ENCODE measurements around the gene PDGFRA. TPM values are rescaled to one million over a fixed set of nuclear protein-coding genes. Genes with fewer than 3 reads are reported as not detected.

Gene PDGFRA
- polyA plus RNA-seq, 4 donors: 0.67 to 73.7 (median 7.7) TPM

DNA sequence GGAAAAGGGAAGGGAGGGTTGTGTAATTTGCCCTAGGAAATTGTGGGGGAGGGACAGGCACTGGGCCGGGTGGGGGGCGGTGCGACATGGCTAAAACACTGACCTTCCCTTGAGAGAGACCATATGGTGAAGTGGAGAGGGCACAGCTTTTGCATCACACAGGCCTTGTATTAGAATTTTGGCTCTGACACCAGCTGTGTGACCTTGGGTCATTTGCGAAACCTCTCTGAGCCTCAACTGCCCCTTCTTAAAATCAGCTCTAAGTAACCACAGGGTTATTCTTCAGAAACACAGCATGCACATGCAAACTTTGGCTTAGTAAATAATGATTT, 25.8 kb downstream of the PDGFRA start:
- no peak for DNase-seq
- H3K27ac ChIP-seq (ENCODE audit: low read depth in 1 of 3, low read length in 2 of 3): no peak overlapping the region
- WGBS, 3 donors: 80 to 91% (median 89%) methylated on average over 4 of the region's 4 CpGs
- H3K27me3 ChIP-seq (ENCODE audit: control insufficient read depth in 3 of 3, insufficient read depth in 3 of 3, low read length in 3 of 3): no peaks in the 10 kb centered on the region
- no peaks in the 10 kb centered on the region for H3K9me3 ChIP-seq (ENCODE audit: control insufficient read depth in 2 of 2, insufficient read depth in 1 of 2, low read depth in 1 of 2, low read length in 1 of 2)
- peaks cover 0 to 3% (median 0%) of the 10 kb centered on the region in 3 donors for H3K36me3 ChIP-seq (ENCODE audit: control insufficient read depth in 3 of 3, insufficient read depth in 2 of 3, low read depth in 1 of 3, low read length in 3 of 3)
- H3K4me3 ChIP-seq (ENCODE audit: low read depth in 1 of 3, low read length in 3 of 3): no peak overlapping the region
- no peaks in the 10 kb centered on the region for H3K4me1 ChIP-seq (ENCODE audit: control insufficient read depth in 3 of 3, insufficient read depth in 2 of 3, low read depth in 1 of 3, low read length in 2 of 3)
- no peak for FAIRE-seq

DNA sequence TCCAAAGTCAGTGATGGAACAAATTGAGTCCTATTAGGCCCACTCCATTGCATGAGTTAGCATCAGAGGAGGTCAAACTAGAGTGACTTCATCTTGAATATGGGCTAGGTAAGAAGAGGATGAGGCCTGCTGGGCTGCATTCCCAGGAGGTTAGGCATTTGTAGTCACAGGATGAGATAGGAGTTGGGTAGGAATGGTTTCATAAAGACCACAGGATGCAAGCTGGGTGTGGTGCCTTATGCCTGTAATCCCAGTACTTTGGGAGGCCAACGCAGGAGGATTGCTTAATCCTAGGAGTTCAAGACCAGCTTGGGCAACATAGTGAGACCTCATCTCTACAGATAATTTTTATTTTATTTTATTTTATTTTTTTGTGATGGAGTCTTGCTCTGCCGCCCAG, 26.8 kb downstream of the PDGFRA start:
- DNase-seq: no peak
- FAIRE-seq: no peak
- H3K36me3 ChIP-seq (ENCODE audit: control insufficient read depth in 3 of 3, insufficient read depth in 2 of 3, low read depth in 1 of 3, low read length in 3 of 3): peaks cover 0 to 3% (median 0%) of the 10 kb centered on the region in 3 donors
- H3K9me3 ChIP-seq (ENCODE audit: control insufficient read depth in 2 of 2, insufficient read depth in 1 of 2, low read depth in 1 of 2, low read length in 1 of 2): no peaks in the 10 kb centered on the region
- no peak overlapping the region for H3K27ac ChIP-seq (ENCODE audit: low read depth in 1 of 3, low read length in 2 of 3)
- H3K4me3 ChIP-seq (ENCODE audit: low read depth in 1 of 3, low read length in 3 of 3): no peak overlapping the region
- WGBS, 3 donors: 81 to 86% (median 82%) methylated on average over 2 of the region's 2 CpGs
- no peaks in the 10 kb centered on the region for H3K4me1 ChIP-seq (ENCODE audit: control insufficient read depth in 3 of 3, insufficient read depth in 2 of 3, low read depth in 1 of 3, low read length in 2 of 3)
- H3K27me3 ChIP-seq (ENCODE audit: control insufficient read depth in 3 of 3, insufficient read depth in 3 of 3, low read length in 3 of 3): no peaks in the 10 kb centered on the region

DNA sequence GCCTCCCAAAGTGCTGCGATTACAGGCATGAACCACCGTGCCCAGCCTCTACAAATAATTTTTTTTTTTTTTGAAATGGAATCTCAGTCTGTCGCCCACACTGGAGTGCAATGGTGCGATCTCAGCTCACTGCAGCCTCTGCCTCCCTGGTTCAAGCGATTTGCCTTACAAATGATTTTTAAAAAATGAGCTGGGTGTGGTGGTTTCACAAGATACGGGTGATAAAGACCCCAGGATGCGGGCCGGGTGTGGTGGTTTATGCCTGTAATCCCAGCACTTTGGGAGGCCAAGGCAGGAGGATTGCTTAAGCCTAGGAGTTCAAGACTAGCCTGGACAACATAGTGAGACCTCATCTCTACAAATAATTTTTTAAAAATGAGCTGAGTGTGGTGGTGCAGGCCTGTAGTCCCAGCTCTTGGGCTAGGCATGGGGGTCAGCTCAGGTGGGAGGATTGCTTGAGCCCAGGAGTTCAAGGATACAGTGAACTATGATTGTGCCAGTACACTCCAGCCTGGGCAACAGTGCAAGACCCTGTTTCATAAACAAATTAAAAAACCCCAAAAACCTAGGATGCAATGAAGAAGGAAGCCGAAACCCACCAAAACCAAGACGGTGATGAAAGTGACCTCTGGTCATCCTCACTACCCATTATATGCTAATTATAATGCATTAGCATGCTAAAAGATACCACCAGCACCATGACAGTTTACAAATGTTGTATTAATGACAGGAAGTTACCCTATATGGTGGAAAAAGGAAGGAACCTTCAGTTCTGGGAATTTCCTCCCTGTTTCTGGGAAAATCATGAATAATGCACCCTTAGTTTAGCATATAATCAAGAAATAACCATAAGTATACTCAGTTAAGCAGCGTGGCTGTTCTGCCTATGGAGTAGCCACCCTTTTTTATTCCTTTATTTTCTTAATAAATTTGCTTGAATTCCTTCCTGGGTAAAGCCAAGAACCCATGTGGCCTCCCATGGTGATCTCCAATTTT, 27.7 kb downstream of the PDGFRA start:
- FAIRE-seq (no peak), DNase-seq (no peak)
- no peak overlapping the region for H3K27ac ChIP-seq (ENCODE audit: low read depth in 1 of 3, low read length in 2 of 3)
- H3K9me3 ChIP-seq (ENCODE audit: control insufficient read depth in 2 of 2, insufficient read depth in 1 of 2, low read depth in 1 of 2, low read length in 1 of 2): no peaks in the 10 kb centered on the region
- no peaks in the 10 kb centered on the region for H3K4me1 ChIP-seq (ENCODE audit: control insufficient read depth in 3 of 3, insufficient read depth in 2 of 3, low read depth in 1 of 3, low read length in 2 of 3)
- H3K27me3 ChIP-seq (ENCODE audit: control insufficient read depth in 3 of 3, insufficient read depth in 3 of 3, low read length in 3 of 3): no peaks in the 10 kb centered on the region
- WGBS, 3 donors: 83 to 87% (median 86%) methylated on average over 11 of the region's 11 CpGs
- peaks cover 0 to 5% (median 0%) of the 10 kb centered on the region in 3 donors for H3K36me3 ChIP-seq (ENCODE audit: control insufficient read depth in 3 of 3, insufficient read depth in 2 of 3, low read depth in 1 of 3, low read length in 3 of 3)
- H3K4me3 ChIP-seq (ENCODE audit: low read depth in 1 of 3, low read length in 3 of 3): no peak overlapping the region

DNA sequence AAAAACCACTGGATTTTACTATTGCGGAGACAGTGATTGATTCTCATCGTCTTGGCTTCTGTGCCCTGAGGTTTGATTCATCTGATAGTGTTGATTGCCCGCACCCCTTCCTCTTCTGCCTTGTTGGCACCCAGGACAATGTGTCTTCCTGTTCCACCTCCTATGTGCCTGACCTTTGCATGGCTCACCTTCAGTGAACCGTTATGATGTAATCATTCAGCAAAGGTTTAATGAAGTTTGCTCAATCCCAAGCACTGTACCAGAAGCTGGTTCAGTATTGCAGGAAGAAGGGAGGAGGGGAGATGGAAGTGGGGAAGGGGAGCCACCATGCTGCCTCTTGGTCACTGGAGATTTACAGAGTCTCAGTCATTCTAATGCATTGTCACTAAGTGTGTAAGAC, 36.3 kb downstream of the PDGFRA start:
- Histone ChIP-seq H3K9me3 (ENCODE audit: control insufficient read depth in 2 of 2, insufficient read depth in 1 of 2, low read depth in 1 of 2, low read length in 1 of 2) (no peaks in the 10 kb centered on the region), H3K4me1 (ENCODE audit: control insufficient read depth in 3 of 3, insufficient read depth in 2 of 3, low read depth in 1 of 3, low read length in 2 of 3) (no peaks in the 10 kb centered on the region), H3K27ac (ENCODE audit: low read depth in 1 of 3, low read length in 2 of 3) (no peak overlapping the region), H3K36me3 (ENCODE audit: control insufficient read depth in 3 of 3, insufficient read depth in 2 of 3, low read depth in 1 of 3, low read length in 3 of 3) (peaks cover 0 to 2% (median 0%) of the 10 kb centered on the region in 3 donors), H3K4me3 (ENCODE audit: low read depth in 1 of 3, low read length in 3 of 3) (no peak overlapping the region), H3K27me3 (ENCODE audit: control insufficient read depth in 3 of 3, insufficient read depth in 3 of 3, low read length in 3 of 3) (no peaks in the 10 kb centered on the region)
- FAIRE-seq (no peak), DNase-seq (no peak)
- WGBS, 3 donors: 70 to 85% (median 75%) methylated on average over 4 of the region's 4 CpGs

DNA sequence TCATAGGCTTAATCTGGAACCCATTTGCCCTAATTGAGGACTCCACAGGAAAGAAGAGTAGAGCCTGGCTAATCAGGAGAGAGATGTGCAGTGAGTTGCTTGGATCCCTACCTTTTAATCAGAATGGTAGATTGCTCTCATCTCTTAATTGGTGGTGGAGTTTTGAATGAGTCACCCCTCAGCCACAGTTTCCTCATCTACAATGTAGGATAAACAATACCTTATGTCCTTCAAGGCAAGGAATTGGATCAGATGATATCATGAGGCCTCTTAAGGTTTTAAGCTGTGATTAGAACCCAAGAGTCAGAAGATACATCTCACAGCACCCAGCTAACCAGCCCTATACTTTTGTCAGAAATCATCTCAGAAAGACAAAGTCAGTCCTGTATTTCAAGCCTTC, 39.1 kb downstream of the PDGFRA start:
- Histone ChIP-seq H3K9me3 (ENCODE audit: control insufficient read depth in 2 of 2, insufficient read depth in 1 of 2, low read depth in 1 of 2, low read length in 1 of 2) (no peaks in the 10 kb centered on the region), H3K4me1 (ENCODE audit: control insufficient read depth in 3 of 3, insufficient read depth in 2 of 3, low read depth in 1 of 3, low read length in 2 of 3) (no peaks in the 10 kb centered on the region), H3K36me3 (ENCODE audit: control insufficient read depth in 3 of 3, insufficient read depth in 2 of 3, low read depth in 1 of 3, low read length in 3 of 3) (peaks cover 0 to 2% (median 0%) of the 10 kb centered on the region in 3 donors), H3K27me3 (ENCODE audit: control insufficient read depth in 3 of 3, insufficient read depth in 3 of 3, low read length in 3 of 3) (no peaks in the 10 kb centered on the region), H3K4me3 (ENCODE audit: low read depth in 1 of 3, low read length in 3 of 3) (no peak overlapping the region), H3K27ac (ENCODE audit: low read depth in 1 of 3, low read length in 2 of 3) (no peak overlapping the region)
- FAIRE-seq (no peak), DNase-seq (no peak)

DNA sequence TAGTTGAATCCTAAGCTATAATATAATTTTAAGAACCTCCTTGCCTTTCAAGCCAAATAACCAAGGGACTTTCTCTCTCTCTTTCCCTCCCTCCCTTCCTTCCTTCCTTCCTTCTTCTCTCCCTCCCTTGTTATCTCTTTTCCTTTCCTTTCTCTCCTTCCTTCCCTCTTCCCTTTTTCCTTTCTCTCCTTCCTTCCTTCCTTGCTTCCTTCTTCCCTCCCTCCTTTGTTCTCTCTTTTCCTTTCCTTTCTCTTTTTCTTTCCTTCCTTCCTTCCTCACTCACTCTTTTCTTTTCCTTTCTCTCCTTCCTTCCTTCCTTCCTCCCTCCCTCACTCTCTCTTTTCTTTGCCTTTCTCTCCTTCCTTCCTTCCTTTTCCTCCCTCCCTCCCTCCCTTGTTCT, 42.4 kb downstream of the PDGFRA start:
- H3K4me1 ChIP-seq (ENCODE audit: control insufficient read depth in 3 of 3, insufficient read depth in 2 of 3, low read depth in 1 of 3, low read length in 2 of 3): no peaks in the 10 kb centered on the region
- H3K27ac ChIP-seq (ENCODE audit: low read depth in 1 of 3, low read length in 2 of 3): no peak overlapping the region
- H3K9me3 ChIP-seq (ENCODE audit: control insufficient read depth in 2 of 2, insufficient read depth in 1 of 2, low read depth in 1 of 2, low read length in 1 of 2): no peaks in the 10 kb centered on the region
- H3K27me3 ChIP-seq (ENCODE audit: control insufficient read depth in 3 of 3, insufficient read depth in 3 of 3, low read length in 3 of 3): no peaks in the 10 kb centered on the region
- DNase-seq (no peak), FAIRE-seq (no peak)
- peaks cover 0 to 10% (median 0%) of the 10 kb centered on the region in 3 donors for H3K36me3 ChIP-seq (ENCODE audit: control insufficient read depth in 3 of 3, insufficient read depth in 2 of 3, low read depth in 1 of 3, low read length in 3 of 3)
- H3K4me3 ChIP-seq (ENCODE audit: low read depth in 1 of 3, low read length in 3 of 3): no peak overlapping the region

DNA sequence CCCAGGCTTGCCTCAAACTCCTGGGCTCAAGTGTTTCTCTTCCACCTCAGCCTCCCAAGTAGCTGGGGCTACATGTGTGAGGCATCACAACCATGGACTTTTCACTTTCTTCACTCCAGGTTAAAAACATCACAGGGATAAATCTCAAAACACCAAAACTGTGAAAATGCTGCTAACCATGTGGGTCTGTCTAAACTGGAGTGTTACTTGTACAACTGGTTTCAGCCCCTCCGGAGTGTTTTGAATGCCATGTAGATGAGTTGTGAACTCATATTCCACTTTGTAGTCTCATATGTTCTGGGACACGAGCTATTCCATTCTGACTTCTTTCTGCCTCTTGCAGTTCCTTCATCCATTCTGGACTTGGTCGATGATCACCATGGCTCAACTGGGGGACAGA, 43.0 kb downstream of the PDGFRA start:
- Histone ChIP-seq H3K36me3 (ENCODE audit: control insufficient read depth in 3 of 3, insufficient read depth in 2 of 3, low read depth in 1 of 3, low read length in 3 of 3) (peaks cover 0 to 10% (median 0%) of the 10 kb centered on the region in 3 donors), H3K9me3 (ENCODE audit: control insufficient read depth in 2 of 2, insufficient read depth in 1 of 2, low read depth in 1 of 2, low read length in 1 of 2) (no peaks in the 10 kb centered on the region), H3K27me3 (ENCODE audit: control insufficient read depth in 3 of 3, insufficient read depth in 3 of 3, low read length in 3 of 3) (no peaks in the 10 kb centered on the region), H3K4me3 (ENCODE audit: low read depth in 1 of 3, low read length in 3 of 3) (no peak overlapping the region), H3K27ac (ENCODE audit: low read depth in 1 of 3, low read length in 2 of 3) (no peak overlapping the region), H3K4me1 (ENCODE audit: control insufficient read depth in 3 of 3, insufficient read depth in 2 of 3, low read depth in 1 of 3, low read length in 2 of 3) (no peaks in the 10 kb centered on the region)
- DNase-seq: no peak
- FAIRE-seq: no peak
- WGBS, 3 donors: 85 to 91% (median 90%) methylated on average over 3 of the region's 3 CpGs

DNA sequence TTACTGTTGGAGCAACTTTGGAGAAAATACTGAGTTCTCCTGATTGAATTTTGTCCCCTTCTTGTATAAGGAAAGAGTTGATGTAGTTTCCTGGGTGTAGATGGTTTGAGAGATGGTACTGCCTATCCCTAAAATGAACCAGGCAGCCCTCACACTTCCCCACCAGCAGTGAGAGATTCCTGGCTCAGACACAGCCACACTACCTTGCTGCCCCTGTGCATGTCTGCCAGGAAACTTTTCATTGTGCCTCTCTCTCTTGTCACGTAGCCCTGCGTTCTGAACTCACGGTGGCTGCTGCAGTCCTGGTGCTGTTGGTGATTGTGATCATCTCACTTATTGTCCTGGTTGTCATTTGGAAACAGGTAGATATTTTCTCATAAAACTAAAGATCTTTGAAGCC, 45.2 kb downstream of the PDGFRA start:
- no peak overlapping the region for H3K27ac ChIP-seq (ENCODE audit: low read depth in 1 of 3, low read length in 2 of 3)
- H3K9me3 ChIP-seq (ENCODE audit: control insufficient read depth in 2 of 2, insufficient read depth in 1 of 2, low read depth in 1 of 2, low read length in 1 of 2): no peaks in the 10 kb centered on the region
- no peak for DNase-seq
- no peaks in the 10 kb centered on the region for H3K27me3 ChIP-seq (ENCODE audit: control insufficient read depth in 3 of 3, insufficient read depth in 3 of 3, low read length in 3 of 3)
- 83 to 91% (median 87%) methylated on average over 3 of the region's 3 CpGs for WGBS, 3 donors
- no peak for FAIRE-seq
- peaks cover 0 to 10% (median 0%) of the 10 kb centered on the region in 3 donors for H3K36me3 ChIP-seq (ENCODE audit: control insufficient read depth in 3 of 3, insufficient read depth in 2 of 3, low read depth in 1 of 3, low read length in 3 of 3)
- no peak overlapping the region for H3K4me3 ChIP-seq (ENCODE audit: low read depth in 1 of 3, low read length in 3 of 3)
- no peaks in the 10 kb centered on the region for H3K4me1 ChIP-seq (ENCODE audit: control insufficient read depth in 3 of 3, insufficient read depth in 2 of 3, low read depth in 1 of 3, low read length in 2 of 3)
